ENCODE measurements around the gene TTF1. TPM values are rescaled to one million over a fixed set of nuclear protein-coding genes. Genes with fewer than 3 reads are reported as not detected.

Gene TTF1
- total and polyA plus RNA-seq, 9 of the 15 experiments (the other 6 are each of a cell fraction or from before 2014, with no cell fraction given) = 9.0 to 18.5 (median 15.8) TPM

- intact Hi-C loops (cut with micrococcal nuclease) = no loop called here
- H3K36me3 ChIP-seq (ENCODE audit: control insufficient read depth, insufficient read depth, low read length) = peaks cover 3% of the 10 kb centered on the region; the same call in 1 of the 3 replicates
- CTCF ChIA-PET (ENCODE audit: low intra/inter-chr PET ratio) = no interaction called here
- peaks cover 3% of the 10 kb centered on the region; the same call in 1 of the 2 replicates for H4K20me1 ChIP-seq (replicated peaks; ENCODE audit: control insufficient read depth, insufficient read depth, low read length)
- no peak overlapping the region; the same call in 1 of the 2 replicates for H2AFZ ChIP-seq (ENCODE audit: low read depth, low read length)
- peak overlapping the region; percentile 43; the same call in 1 of the 2 replicates for H3K4me2 ChIP-seq (ENCODE audit: insufficient read depth, low read length)
- H3K27ac ChIP-seq (ENCODE audit: extremely low read depth, low read depth, low read length) = no peak overlapping the region
- 8% methylated on average over 8 of the region's 8 CpGs for WGBS (ENCODE audit: insufficient coverage, low coverage, missing lambda C conversion rate)
- no TSS peak for BruUV-seq (replicated peaks)
- in situ Hi-C loops (cut with MboI) = no loop called here
- H3K4me1 ChIP-seq (replicated peaks in 1 of 2; ENCODE audit: control insufficient read depth in 2 of 2, insufficient read depth in 2 of 2, low read length in 2 of 2) = peaks cover 13 to 24% of the 10 kb centered on the region in 2 experiments; a peak in 4 of 5 replicates
- POLR2A ChIA-PET = no interaction called here
- no peak for FAIRE-seq
- no peaks in the 10 kb centered on the region for H3K9me1 ChIP-seq (ENCODE audit: control insufficient read depth, insufficient read depth, low read length)
- H3K9ac ChIP-seq (ENCODE audit: insufficient read depth in 1 of 2, low read depth in 2 of 2, low read length in 2 of 2) = peak overlapping the region in 1 of 2 experiments; percentile 43; a peak in 1 of 4 replicates
- H3K9me3 ChIP-seq (replicated peaks; ENCODE audit: control insufficient read depth, insufficient read depth, low read depth, low read length) = no peaks in the 10 kb centered on the region
- peaks cover 17% of the 10 kb centered on the region for H3K79me2 ChIP-seq (ENCODE audit: control insufficient read depth, insufficient read depth, low read length)
- DNase-seq (ENCODE audit: extremely low read depth in 1 of 4, low spot score in 3 of 4) = peak; percentile 19 to 40 (median 33)
- peaks cover 0 to 7% of the 10 kb centered on the region in 2 experiments; a peak in 3 of 5 replicates for H3K27me3 ChIP-seq (ENCODE audit: control insufficient read depth in 2 of 2, insufficient read depth in 2 of 2, low read length in 2 of 2)
- ATAC-seq = no peak
- H3K4me3 ChIP-seq = no peak overlapping the region
- TF ChIP-seq KHSRP (IDR thresholded peaks at IDR 0.05) = no peak
- 0 out of 2 replicates have a peak, but pooled peaks have one; percentile 13 for TF ChIP-seq MAFK (IDR thresholded peaks at IDR 0.05; ENCODE audit: low read length)
- no peak for TF ChIP-seq MXD1 (CRISPR knock-in tag; IDR thresholded peaks at IDR 0.05; ENCODE audit: borderline replicate concordance, poor library complexity, severe bottlenecking)
- no peak for TF ChIP-seq PHB2 (IDR thresholded peaks at IDR 0.05; ENCODE audit: low read depth)
- no peak for TF ChIP-seq FOXK1 (CRISPR knock-in tag; IDR thresholded peaks at IDR 0.05; ENCODE audit: borderline replicate concordance)
- no peak for TF ChIP-seq SMAD4 (CRISPR knock-in tag; conservative IDR thresholded peaks at IDR 0.05)
- no peak for TF ChIP-seq USF1 (CRISPR knock-in tag; IDR thresholded peaks at IDR 0.05)
- TF ChIP-seq DACH1 (IDR thresholded peaks at IDR 0.05; ENCODE audit: partially characterized antibody) = no peak
- TF ChIP-seq MEIS2 (IDR thresholded peaks at IDR 0.05; ENCODE audit: partially characterized antibody) = no peak
- no peak for TF ChIP-seq CREM (IDR thresholded peaks at IDR 0.05; ENCODE audit: low read depth)
- TF ChIP-seq ZNF75A (CRISPR knock-in tag; IDR thresholded peaks at IDR 0.05) = no peak
- no peak for TF ChIP-seq CHD4 (IDR thresholded peaks at IDR 0.05; ENCODE audit: insufficient read depth, insufficient replicate concordance, low read depth, low read length, poor library complexity, severe bottlenecking)
- TF ChIP-seq ZBTB33 (CRISPR knock-in tag; IDR thresholded peaks at IDR 0.05) = no peak
- TF ChIP-seq ZBTB7A (IDR thresholded peaks at IDR 0.05; ENCODE audit: borderline replicate concordance, control insufficient read depth, low read depth, low read length) = no peak
- no peak for TF ChIP-seq ZNF324 (CRISPR knock-in tag; IDR thresholded peaks at IDR 0.05)
- TF ChIP-seq SMARCE1 (IDR thresholded peaks at IDR 0.05) = no peak
- TF ChIP-seq BRCA1 (IDR thresholded peaks at IDR 0.05) = no peak
- TF ChIP-seq BRCA1 (CRISPR knock-in tag; IDR thresholded peaks at IDR 0.05) = no peak
- TF ChIP-seq FOXJ3 (CRISPR knock-in tag; IDR thresholded peaks at IDR 0.05) = no peak
- TF ChIP-seq POLR2A (conservative IDR thresholded peaks at IDR 0.05) = no peak
- no peak for TF ChIP-seq ARID3B (CRISPR knock-in tag; IDR thresholded peaks at IDR 0.05; ENCODE audit: borderline replicate concordance)
Observed at GRCh38 chr9:132408521-132408920, 1.9 kb upstream of the TTF1 start.

Data from K562 (cell line).